LoVo (cell line): Measurements from ENCODE around the gene MAPK12.
"Not testable (repeated sequence)": the region's sequence is repeated elsewhere in the genome, so short reads cannot be mapped to it uniquely, and the experiment has no call there.

Experiments used
- DNase-seq: peaks from one replicate; pipeline ENCODE4 v3.0.0-alpha.2; 2016; ENCODE audit warnings: low spot score

Gene MAPK12

GRCh38 chr22:50216055-50216683 is 45.3 kb downstream of the MAPK12 start:
- no peak for DNase-seq

GRCh38 chr22:50215297-50216054 is 46.0 kb downstream of the MAPK12 start:
- DNase-seq: no peak

- DNase-seq: no peak
Observed at GRCh38 chr22:50213263-50213662, 48.2 kb downstream of the MAPK12 start.

- no peak for DNase-seq
Observed at GRCh38 chr22:50211147-50211546, 50.3 kb downstream of the MAPK12 start.

- DNase-seq: no peak
Observed at GRCh38 chr22:50210378-50211139, 50.9 kb downstream of the MAPK12 start.

GRCh38 chr22:50209893-50210292 is 51.6 kb downstream of the MAPK12 start:
- peak; percentile 56 for DNase-seq

- no peak for DNase-seq
Observed at GRCh38 chr22:50208939-50209892, 52.3 kb downstream of the MAPK12 start.

GRCh38 chr22:50208430-50208938 is 53.0 kb downstream of the MAPK12 start:
- no peak for DNase-seq

- DNase-seq: no peak
Observed at GRCh38 chr22:50207383-50208140, 53.9 kb downstream of the MAPK12 start.

GRCh38 chr22:50206599-50206998 is 54.9 kb downstream of the MAPK12 start:
- DNase-seq: no peak

GRCh38 chr22:50205781-50206569 is 55.5 kb downstream of the MAPK12 start:
- no peak for DNase-seq

GRCh38 chr22:50204998-50205397 is 56.5 kb downstream of the MAPK12 start:
- DNase-seq: not testable (repeated sequence)

- no peak for DNase-seq
Observed at GRCh38 chr22:50204571-50204970, 56.9 kb downstream of the MAPK12 start.

GRCh38 chr22:50203288-50203687 is 58.2 kb downstream of the MAPK12 start:
- no peak for DNase-seq
